ENCODE data around the gene ZNF124.

- TF ChIP-seq CTCF (IDR thresholded peaks at IDR 0.05) = no peak
- TF ChIP-seq POLR2A (IDR thresholded peaks at IDR 0.05) = no peak
- no peak for TF ChIP-seq POLR2AphosphoS5 (IDR thresholded peaks at IDR 0.05)
Measured at GRCh38 chr1:247115545-247115944, 56.3 kb downstream of the ZNF124 start.
